22Rv1 (cell line): ENCODE measurements around the gene DDX18.

Source experiments
- CTCF ChIP-seq: fragments of 450-650 bp; IDR thresholded peaks from 2 replicates; pipeline ENCODE4 v1.5.1; 2017; ENCODE audit warnings: mild to moderate bottlenecking
- ZFX ChIP-seq: fragments of 450-650 bp; IDR thresholded peaks from 2 replicates; pipeline ENCODE4 v1.6.1; 2017; ENCODE audit warnings: antibody characterized with exemption, borderline replicate concordance

- TF ChIP-seq CTCF = no peak
- no peak for TF ChIP-seq ZFX
Observed at GRCh38 chr2:117851969-117852368, 37.5 kb downstream of the DDX18 start.
